IMR-90 (cell line): ENCODE data around the gene HERPUD1. TPM values are rescaled to one million over a fixed set of nuclear protein-coding genes. Genes with fewer than 3 reads are reported as not detected.

ENCODE experiments used
- ATAC-seq: fragments of 200-7000 bp; cut with Tn5 transposase; 2 replicates; pipeline ENCODE4 v1.9.1; 2020; ENCODE audit warnings: low read depth, mild to moderate bottlenecking, moderate library complexity
- BruUV-seq: library from RNA; stranded (reverse); fragments of 400-500 nt; replicated peaks from 2 replicates; lab custom pipeline; 2021; lab: Mats Ljungman, UMichigan
- CTCF ChIA-PET: fragments of 300-600 bp; formaldehyde crosslinking; extraction: SDS; loops from one replicate; lab custom pipeline; 2021; ENCODE audit warnings: antibody characterized with exemption; lab: Yijun Ruan, JAX
- POLR2A ChIA-PET: fragments of 300-600 bp; sonication (Branson Sonifier 250); formaldehyde crosslinking; loops from one replicate; lab custom pipeline; 2022; ENCODE audit warnings: antibody characterized with exemption; ENCODE audit not compliant: unreplicated experiment; lab: Charles Lee
- DNase-seq: peaks from one replicate; pipeline ENCODE4 v3.0.0; 2013
- H2AFZ ChIP-seq: replicated peaks from 2 replicates; pipeline ENCODE3; 2013; ENCODE audit warnings: low read length, mild to moderate bottlenecking; ENCODE audit not compliant: poor library complexity
- H2AK5ac ChIP-seq: 2 replicates; pipeline ENCODE4 v1.6.1; 2013; ENCODE audit warnings: low read depth, low read length, inconsistent platforms
- H2AK9ac ChIP-seq: replicated peaks from 2 replicates; pipeline ENCODE3; 2013; ENCODE audit warnings: mild to moderate bottlenecking, low read depth, low read length, moderate library complexity; ENCODE audit not compliant: poor library complexity
- H2BK120ac ChIP-seq: 2 replicates; pipeline ENCODE4 v1.6.1; 2013; ENCODE audit warnings: low read depth, low read length, inconsistent platforms
- H2BK15ac ChIP-seq: 3 replicates; pipeline ENCODE4 v1.6.1; 2013; ENCODE audit warnings: low read depth, low read length, inconsistent platforms
- H2BK20ac ChIP-seq: 2 replicates; pipeline ENCODE4 v1.6.1; 2013; ENCODE audit warnings: low read depth, mild to moderate bottlenecking, inconsistent platforms, low read length, moderate library complexity
- H2BK5ac ChIP-seq: 2 replicates; pipeline ENCODE4 v1.6.1; 2013; ENCODE audit warnings: mild to moderate bottlenecking, low read depth, low read length, inconsistent platforms; ENCODE audit not compliant: poor library complexity, severe bottlenecking
- H3K14ac ChIP-seq: replicated peaks from 2 replicates; pipeline ENCODE4 v1.6.1; 2013; ENCODE audit warnings: low read depth, low read length, inconsistent platforms
- H3K18ac ChIP-seq: 2 replicates; pipeline ENCODE4 v1.6.1; 2013; ENCODE audit warnings: low read depth, low read length, control low read depth
- H3K23ac ChIP-seq: 2 replicates; pipeline ENCODE4 v1.6.1; 2013; ENCODE audit warnings: low read depth, low read length, inconsistent platforms
- H3K27ac ChIP-seq: 2 replicates; pipeline ENCODE4 v1.5.1; 2013; ENCODE audit warnings: mild to moderate bottlenecking, control low read depth, low read length; ENCODE audit not compliant: insufficient read depth
- H3K27me3 ChIP-seq: 2 replicates; pipeline ENCODE4 v1.6.1; 2013; ENCODE audit warnings: low read length; ENCODE audit not compliant: control insufficient read depth, insufficient read depth
- H3K36me3 ChIP-seq: 2 replicates; pipeline ENCODE4 v1.6.1; 2013; ENCODE audit warnings: low read length, mixed read lengths; ENCODE audit not compliant: control insufficient read depth, insufficient read depth
- H3K4ac ChIP-seq: 2 replicates; pipeline ENCODE4 v1.6.1; 2013; ENCODE audit warnings: low read depth, low read length, inconsistent platforms
- H3K4me1 ChIP-seq: 2 replicates; pipeline ENCODE4 v1.6.1; 2013; ENCODE audit warnings: low read length, mixed read lengths; ENCODE audit not compliant: control insufficient read depth, insufficient read depth
- H3K4me2 ChIP-seq: 2 replicates; pipeline ENCODE4 v1.6.1; 2013; ENCODE audit warnings: low read depth, mild to moderate bottlenecking, control low read depth, low read length, moderate library complexity
- H3K4me3 ChIP-seq: 2 replicates; pipeline ENCODE4 v1.5.1; 2013; ENCODE audit warnings: low read depth, mild to moderate bottlenecking, control low read depth, low read length, moderate library complexity; ENCODE audit not compliant: insufficient read depth
- H3K56ac ChIP-seq: 2 replicates; pipeline ENCODE4 v1.6.1; 2013; ENCODE audit warnings: low read length, inconsistent platforms; ENCODE audit not compliant: insufficient read depth; ENCODE audit errors: extremely low read depth
- H3K79me1 ChIP-seq, 2 experiments: 2 replicates each; pipeline ENCODE4 v1.6.1; 2013; ENCODE audit warnings: low read length in 2 of 2, inconsistent platforms in 1 of 2, low read depth in 1 of 2
- H3K9ac ChIP-seq: 2 replicates; pipeline ENCODE4 v1.6.1; 2013; ENCODE audit warnings: low read depth, low read length, control low read depth
- H3K9me1 ChIP-seq: 2 replicates; pipeline ENCODE4 v1.6.1; 2013; ENCODE audit warnings: low read length, inconsistent platforms; ENCODE audit not compliant: insufficient read depth
- H3K9me3 ChIP-seq: 2 replicates; pipeline ENCODE4 v1.6.1; 2013; ENCODE audit warnings: low read length; ENCODE audit not compliant: control insufficient read depth, insufficient read depth
- H4K20me1 ChIP-seq: 2 replicates; pipeline ENCODE4 v1.6.1; 2013; ENCODE audit warnings: low read length, inconsistent platforms; ENCODE audit not compliant: insufficient read depth
- H4K5ac ChIP-seq: 2 replicates; pipeline ENCODE4 v1.6.1; 2013; ENCODE audit warnings: mild to moderate bottlenecking, low read depth, low read length, control low read depth
- H4K8ac ChIP-seq, 2 experiments: 2 replicates each; pipeline ENCODE4 v1.6.1; 2013; ENCODE audit warnings: low read depth in 2 of 2, low read length in 2 of 2, control low read depth in 1 of 2, inconsistent platforms in 1 of 2
- H4K91ac ChIP-seq: 2 replicates; pipeline ENCODE4 v1.6.1; 2013; ENCODE audit warnings: low read depth, low read length, inconsistent platforms; ENCODE audit not compliant: insufficient read depth
- BHLHE40 ChIP-seq: fragments of 150-350 bp; IDR thresholded peaks from 2 replicates; pipeline ENCODE4 v1.6.1; 2016; ENCODE audit warnings: mild to moderate bottlenecking, low read depth, low read length
- CEBPB ChIP-seq: IDR thresholded peaks from 2 replicates; pipeline ENCODE4 v1.6.1; 2012; ENCODE audit warnings: low read depth, low read length, improper control_type of control experiment
- CHD1 ChIP-seq: IDR thresholded peaks from 2 replicates; pipeline ENCODE4 v1.6.1; 2012; ENCODE audit warnings: low read depth, low read length, improper control_type of control experiment
- CTCF ChIP-seq: conservative IDR thresholded peaks from 2 replicates; pipeline ENCODE4 v1.5.1; 2012; ENCODE audit warnings: mild to moderate bottlenecking, low read depth, low read length, improper control_type of control experiment
- FOS ChIP-seq: fragments of 150-350 bp; IDR thresholded peaks from 2 replicates; pipeline ENCODE4 v1.6.1; 2016; ENCODE audit warnings: low read depth, low read length
- MAFK ChIP-seq: IDR thresholded peaks from 2 replicates; pipeline ENCODE4 v1.6.1; 2012; ENCODE audit warnings: low read depth, low read length, improper control_type of control experiment
- NFE2L2 ChIP-seq: fragments of 150-350 bp; IDR thresholded peaks from 2 replicates; pipeline ENCODE4 v1.6.1; 2016; ENCODE audit warnings: low read depth, mild to moderate bottlenecking, low read length
- POLR2A ChIP-seq: IDR thresholded peaks from 2 replicates; pipeline ENCODE4 v1.6.1; 2012; ENCODE audit warnings: mild to moderate bottlenecking, low read depth, low read length
- RAD21 ChIP-seq: IDR thresholded peaks from 2 replicates; pipeline ENCODE4 v1.6.1; 2012; ENCODE audit warnings: low read length, improper control_type of control experiment
- RCOR1 ChIP-seq: IDR thresholded peaks from 2 replicates; pipeline ENCODE4 v1.6.1; 2012; ENCODE audit warnings: mild to moderate bottlenecking, low read length, improper control_type of control experiment; ENCODE audit not compliant: insufficient replicate concordance
- RFX5 ChIP-seq: IDR thresholded peaks from 2 replicates; pipeline ENCODE4 v1.8.0; 2012; ENCODE audit warnings: low read depth, mild to moderate bottlenecking, low read length, moderate library complexity
- SMC3 ChIP-seq: fragments of 150-350 bp; IDR thresholded peaks from 2 replicates; pipeline ENCODE4 v1.6.1; 2016; ENCODE audit warnings: low read depth, mild to moderate bottlenecking, antibody characterized with exemption, low read length, moderate library complexity
- USF2 ChIP-seq: fragments of 150-350 bp; IDR thresholded peaks from 2 replicates; pipeline ENCODE4 v1.6.1; 2017; ENCODE audit warnings: mild to moderate bottlenecking, antibody characterized with exemption, low read length, low read depth
- WGBS, 2 experiments: methylation state at CpG; one replicate each; pipeline versions ENCODE4 v1.1.5 to v1.1.7; 2013; ENCODE audit warnings: missing lambda C conversion rate in 2 of 2; ENCODE audit not compliant: insufficient read length in 1 of 2; ENCODE audit errors: extremely low coverage in 2 of 2; 5-methylcytosine and 5-hydroxymethylcytosine counted together
- dilution Hi-C: fragments of 300-500 bp; cut with HindIII; formaldehyde crosslinking; loops from one replicate; pipeline ENCODE4 v1.14.3; 2018; ENCODE audit warnings: low sequenced_read_pairs; ENCODE audit not compliant: unreplicated experiment
- in situ Hi-C: fragments of 300-500 bp; cut with MboI; formaldehyde crosslinking; loops from 3 replicates; pipeline ENCODE4 v1.14.3; 2019; ENCODE audit warnings: low sequenced_read_pairs, inconsistent platforms, mixed read lengths
- intact Hi-C: fragments of 100-400 bp; cut with micrococcal nuclease; formaldehyde crosslinking; loops from 2 replicates; pipeline ENCODE4 v1.10.0; 2022
- polyA plus RNA-seq, 3 experiments: library from polyadenylated mRNA; depleted of rRNA; stranded (reverse); fragments of >200 nt; gene quantifications; 2 replicates each; pipeline ENCODE4 v1.2.3, GENCODE V29; 2012; ENCODE audit warnings: low replicate concordance in 1 of 3
- total RNA-seq: library from RNA; depleted of rRNA; stranded (reverse); fragments of >200 nt; gene quantifications from 2 replicates; pipeline ENCODE4 v1.2.3, GENCODE V29; 2012

The HERPUD1 gene
- total and polyA plus RNA-seq, 2 of the 4 experiments (the other 2 are of a cell fraction) = 130 to 148 TPM

GRCh38 chr16:56943761-56944375, 11.9 kb downstream of the HERPUD1 start:
- no peak overlapping the region for H4K91ac ChIP-seq
- H2BK120ac ChIP-seq = no peak overlapping the region
- no peak overlapping the region for H3K9ac ChIP-seq
- no peak for ATAC-seq
- dilution Hi-C loops (no loop called here), intact Hi-C loops (no loop called here), in situ Hi-C loops (no loop called here)
- H4K8ac ChIP-seq = no peak overlapping the region
- POLR2A ChIA-PET = interaction anchor here (0.5 kb wide), 1 partner anchor 448 kb away, joined by 3 read pairs; no protein-coding TSS in a partner anchor
- no peak overlapping the region for H3K18ac ChIP-seq
- H3K27me3 ChIP-seq = no peaks in the 10 kb centered on the region
- H2AFZ ChIP-seq = no peak overlapping the region
- H3K14ac ChIP-seq = no peak overlapping the region
- no peak for TF ChIP-seq CEBPB
- no peak for TF ChIP-seq RCOR1
- TF ChIP-seq CTCF = no peak
- TF ChIP-seq POLR2A = no peak
- no peak for TF ChIP-seq NFE2L2
- no peak for TF ChIP-seq MAFK
- TF ChIP-seq FOS = no peak
- no peak for TF ChIP-seq CHD1
- TF ChIP-seq SMC3 = no peak
- no peak for TF ChIP-seq RFX5
- no peak for TF ChIP-seq BHLHE40
- no peak for TF ChIP-seq USF2
- TF ChIP-seq RAD21 = no peak
- H3K36me3 ChIP-seq = peaks cover 48% of the 10 kb centered on the region
- H3K4me1 ChIP-seq = peaks cover 6% of the 10 kb centered on the region
- peaks cover 17 to 43% of the 10 kb centered on the region in 2 experiments for H3K79me1 ChIP-seq
- no peak for DNase-seq
- H2BK20ac ChIP-seq = no peak overlapping the region
- peaks cover 71% of the 10 kb centered on the region; the same call in 1 of the 2 replicates for H4K20me1 ChIP-seq
- no peak overlapping the region for H3K27ac ChIP-seq
- H2BK15ac ChIP-seq = no peak overlapping the region
- no peak overlapping the region for H3K4me3 ChIP-seq
- peaks cover 10% of the 10 kb centered on the region; the same call in 1 of the 2 replicates for H3K9me1 ChIP-seq
- no peaks in the 10 kb centered on the region for H3K9me3 ChIP-seq
- WGBS, 2 experiments = no CpG with 5 or more reads among the region's 6 CpGs
- no peak overlapping the region for H4K5ac ChIP-seq
- H3K4ac ChIP-seq = no peak overlapping the region
- H3K23ac ChIP-seq = no peak overlapping the region
- H2AK9ac ChIP-seq = no peak overlapping the region
- CTCF ChIA-PET = no interaction called here
- H2BK5ac ChIP-seq = no peak overlapping the region
- no TSS peak for BruUV-seq
- H3K4me2 ChIP-seq = no peak overlapping the region
- H2AK5ac ChIP-seq = no peak overlapping the region
- H3K56ac ChIP-seq = no peak overlapping the region
